RWPE2 (cell line): ENCODE data around the gene ARHGAP30.

Experiments used
- ATAC-seq: fragments of 200-7000 bp; cut with Tn5 transposase; 3 replicates; pipeline ENCODE4 v1.9.1; 2021; ENCODE audit warnings: low read depth
- DNase-seq: peaks from one replicate; pipeline ENCODE4 v3.0.0-alpha.2; 2020; ENCODE audit warnings: low spot score
- H3K27ac ChIP-seq: fragments of 450-650 bp; 2 replicates; pipeline ENCODE4 v1.5.1; 2017; ENCODE audit warnings: mild to moderate bottlenecking; ENCODE audit not compliant: poor library complexity, severe bottlenecking
- H3K27me3 ChIP-seq: fragments of 250-450 bp; sonication (Bioruptor Pico); 2 replicates; pipeline ENCODE4 v1.5.1; 2021; ENCODE audit warnings: mild to moderate bottlenecking, moderate library complexity; ENCODE audit not compliant: insufficient read depth, poor library complexity, severe bottlenecking
- H3K36me3 ChIP-seq: fragments of 250-450 bp; sonication (Bioruptor Pico); 2 replicates; pipeline ENCODE4 v1.5.1; 2020; ENCODE audit warnings: low read depth, mild to moderate bottlenecking, moderate library complexity
- H3K4me1 ChIP-seq: fragments of 250-450 bp; sonication (Bioruptor Pico); 2 replicates; pipeline ENCODE4 v1.5.1; 2021; ENCODE audit warnings: mild to moderate bottlenecking, moderate library complexity; ENCODE audit not compliant: insufficient read depth, poor library complexity, severe bottlenecking
- H3K4me3 ChIP-seq: fragments of 250-450 bp; sonication (Bioruptor Pico); 2 replicates; pipeline ENCODE4 v1.5.1; 2021; ENCODE audit warnings: mild to moderate bottlenecking, moderate library complexity; ENCODE audit not compliant: severe bottlenecking
- H3K9me3 ChIP-seq: fragments of 250-450 bp; sonication (Bioruptor Pico); 2 replicates; pipeline ENCODE4 v1.5.1; 2021; ENCODE audit warnings: mild to moderate bottlenecking, moderate library complexity; ENCODE audit not compliant: severe bottlenecking
- TF ChIP-seq, protein P1 (sequence below): fragments of 450-650 bp; IDR thresholded peaks from one replicate; pipeline ENCODE4 v1.5.1; 2017; ENCODE audit warnings: mild to moderate bottlenecking, moderate library complexity; ENCODE audit not compliant: poor library complexity, severe bottlenecking

ARHGAP30 gene

GRCh38 chr1:161013131-161013487, 56.6 kb downstream of the ARHGAP30 start:
- TF ChIP-seq, protein P1, sequence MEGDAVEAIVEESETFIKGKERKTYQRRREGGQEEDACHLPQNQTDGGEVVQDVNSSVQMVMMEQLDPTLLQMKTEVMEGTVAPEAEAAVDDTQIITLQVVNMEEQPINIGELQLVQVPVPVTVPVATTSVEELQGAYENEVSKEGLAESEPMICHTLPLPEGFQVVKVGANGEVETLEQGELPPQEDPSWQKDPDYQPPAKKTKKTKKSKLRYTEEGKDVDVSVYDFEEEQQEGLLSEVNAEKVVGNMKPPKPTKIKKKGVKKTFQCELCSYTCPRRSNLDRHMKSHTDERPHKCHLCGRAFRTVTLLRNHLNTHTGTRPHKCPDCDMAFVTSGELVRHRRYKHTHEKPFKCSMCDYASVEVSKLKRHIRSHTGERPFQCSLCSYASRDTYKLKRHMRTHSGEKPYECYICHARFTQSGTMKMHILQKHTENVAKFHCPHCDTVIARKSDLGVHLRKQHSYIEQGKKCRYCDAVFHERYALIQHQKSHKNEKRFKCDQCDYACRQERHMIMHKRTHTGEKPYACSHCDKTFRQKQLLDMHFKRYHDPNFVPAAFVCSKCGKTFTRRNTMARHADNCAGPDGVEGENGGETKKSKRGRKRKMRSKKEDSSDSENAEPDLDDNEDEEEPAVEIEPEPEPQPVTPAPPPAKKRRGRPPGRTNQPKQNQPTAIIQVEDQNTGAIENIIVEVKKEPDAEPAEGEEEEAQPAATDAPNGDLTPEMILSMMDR, result no peak
- DNase-seq (no peak), ATAC-seq (peak; percentile 13; the same call in 2 of the 3 replicates)
- Histone ChIP-seq H3K9me3 (no peaks in the 10 kb centered on the region), H3K36me3 (peaks cover 42% of the 10 kb centered on the region), H3K4me1 (peaks cover 40% of the 10 kb centered on the region), H3K4me3 (no peak overlapping the region), H3K27ac (peak overlapping the region; percentile 89), H3K27me3 (no peaks in the 10 kb centered on the region)

- H3K27me3 ChIP-seq, result no peaks in the 10 kb centered on the region
- H3K36me3 ChIP-seq, result peaks cover 48% of the 10 kb centered on the region
- TF ChIP-seq, protein P1, result no peak
- peaks cover 33% of the 10 kb centered on the region for H3K4me1 ChIP-seq
- no peak for DNase-seq
- peak overlapping the region; percentile 89 for H3K27ac ChIP-seq
- no peak overlapping the region for H3K4me3 ChIP-seq
- ATAC-seq, result no peak
- no peaks in the 10 kb centered on the region for H3K9me3 ChIP-seq
Measured at GRCh38 chr1:161012420-161012819, 57.3 kb downstream of the ARHGAP30 start.

GRCh38 chr1:161009602-161010211, 60.0 kb downstream of the ARHGAP30 start:
- ATAC-seq, result no peak
- Histone ChIP-seq H3K4me3 (no peak overlapping the region), H3K4me1 (peaks cover 21% of the 10 kb centered on the region), H3K27me3 (no peaks in the 10 kb centered on the region), H3K27ac (no peak overlapping the region), H3K9me3 (no peaks in the 10 kb centered on the region), H3K36me3 (peaks cover 46% of the 10 kb centered on the region)
- no peak for DNase-seq
- TF ChIP-seq, protein P1, result no peak

DNA sequence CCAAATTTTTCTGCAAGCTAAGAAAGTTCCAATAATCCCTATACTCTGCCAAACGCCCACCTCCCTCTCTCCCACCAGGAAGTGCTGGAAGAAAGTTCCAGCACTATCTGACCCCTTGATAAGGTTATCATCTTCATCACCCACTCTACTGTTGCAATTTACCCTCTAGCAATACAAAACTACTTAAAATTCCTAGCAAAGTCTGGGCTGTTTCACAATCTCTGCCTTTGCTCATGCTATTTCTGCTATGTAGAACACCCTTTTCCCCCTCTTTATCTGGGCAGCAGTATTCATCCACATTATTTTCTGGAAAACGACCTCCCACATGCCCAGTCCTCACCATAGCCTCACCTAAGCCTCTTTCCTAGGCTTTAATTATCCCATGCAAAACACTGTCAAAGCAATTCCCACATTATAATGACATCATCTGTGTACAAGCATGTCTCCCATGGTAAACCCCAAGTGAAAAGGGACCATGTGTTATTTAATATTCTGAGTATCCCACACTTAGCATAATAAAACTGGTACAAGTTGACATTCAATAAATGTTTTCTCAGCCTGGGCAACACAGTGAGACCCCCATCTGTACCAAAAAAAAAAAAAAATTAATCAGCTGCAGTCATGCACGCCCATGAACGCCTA, 60.7 kb downstream of the ARHGAP30 start:
- TF ChIP-seq, protein P1, result no peak
- Histone ChIP-seq H3K27ac (peak overlapping the region; percentile 3), H3K4me1 (peaks cover 14% of the 10 kb centered on the region), H3K27me3 (no peaks in the 10 kb centered on the region), H3K9me3 (no peaks in the 10 kb centered on the region), H3K4me3 (no peak overlapping the region), H3K36me3 (peaks cover 46% of the 10 kb centered on the region)
- DNase-seq (no peak), ATAC-seq (no peak)

GRCh38 chr1:161007369-161007768, 62.3 kb downstream of the ARHGAP30 start:
- TF ChIP-seq, protein P1, result no peak
- H3K36me3 ChIP-seq, result peaks cover 46% of the 10 kb centered on the region
- H3K27ac ChIP-seq, result no peak overlapping the region
- H3K4me1 ChIP-seq, result no peaks in the 10 kb centered on the region
- no peak overlapping the region for H3K4me3 ChIP-seq
- DNase-seq (no peak), ATAC-seq (no peak)
- no peaks in the 10 kb centered on the region for H3K9me3 ChIP-seq
- no peaks in the 10 kb centered on the region for H3K27me3 ChIP-seq
